Activated T-cell treated with anti-CD3 and anti-CD28 coated beads, Interleukin-2, amount 50 U/mL, for 24 hours (primary cell): Measurements from ENCODE around the gene TBL1X.
"Not testable (repeated sequence)": the region's sequence is repeated elsewhere in the genome, so short reads cannot be mapped to it uniquely, and the experiment has no call there.

ENCODE experiments used
- DNase-seq: peaks from one replicate; pipeline ENCODE4 v3.0.0-alpha.2; 2020
- H3K27ac Mint-ChIP-seq: 2 replicates; pipeline ENCODE4 v1.8.0; 2020; ENCODE audit warnings: mild to moderate bottlenecking, mixed read lengths
- H3K27me3 Mint-ChIP-seq: 2 replicates; pipeline ENCODE4 v1.8.0; 2020; ENCODE audit warnings: mixed read lengths
- H3K36me3 Mint-ChIP-seq: 2 replicates; pipeline ENCODE4 v1.8.0; 2020; ENCODE audit warnings: low read depth, mixed read lengths
- H3K4me1 Mint-ChIP-seq: 2 replicates; pipeline ENCODE4 v1.8.0; 2020; ENCODE audit warnings: low read depth, mixed read lengths
- H3K4me3 Mint-ChIP-seq: 2 replicates; pipeline ENCODE4 v1.8.0; 2020; ENCODE audit warnings: mild to moderate bottlenecking, moderate library complexity, mixed read lengths
- H3K9me3 Mint-ChIP-seq: 2 replicates; pipeline ENCODE4 v1.8.0; 2020; ENCODE audit warnings: mixed read lengths

The TBL1X gene

DNA sequence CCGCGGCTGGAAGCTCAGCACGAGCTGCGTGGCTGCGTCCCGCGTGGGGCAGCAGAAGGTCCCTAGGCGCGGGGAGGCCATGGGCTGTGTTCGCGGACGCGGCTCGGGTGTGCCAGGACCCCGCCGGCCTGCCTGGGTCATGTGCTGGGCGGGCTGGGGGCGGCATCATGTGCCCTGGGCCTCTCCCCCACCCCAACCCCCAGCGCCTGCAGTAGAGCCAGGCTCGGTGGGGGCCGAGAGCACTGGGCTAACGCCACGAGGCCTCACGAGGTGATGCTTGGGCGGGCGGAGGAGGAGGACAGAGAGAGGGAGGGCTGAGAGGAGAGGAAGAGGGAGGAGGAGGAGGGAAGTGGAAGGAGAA lies 300.9 kb downstream of the TBL1X start, which contains the start of gene GPR143:
TSS of gene GPR143 (minus strand) at position 111 of the 361 bp plus-strand sequence. CDS start at position 81, 30 bp downstream.
- H3K4me3 Mint-ChIP-seq: no peak within 1 kb of the TSS
- no peaks in the 10 kb centered on the region for H3K9me3 Mint-ChIP-seq
- H3K36me3 Mint-ChIP-seq: no peaks in the 10 kb centered on the region
- H3K4me1 Mint-ChIP-seq: no peaks in the 10 kb centered on the region
- no peak for DNase-seq
- peaks cover 58% of the 10 kb centered on the region for H3K27me3 Mint-ChIP-seq
- no peak within 1 kb of the TSS for H3K27ac Mint-ChIP-seq

DNA sequence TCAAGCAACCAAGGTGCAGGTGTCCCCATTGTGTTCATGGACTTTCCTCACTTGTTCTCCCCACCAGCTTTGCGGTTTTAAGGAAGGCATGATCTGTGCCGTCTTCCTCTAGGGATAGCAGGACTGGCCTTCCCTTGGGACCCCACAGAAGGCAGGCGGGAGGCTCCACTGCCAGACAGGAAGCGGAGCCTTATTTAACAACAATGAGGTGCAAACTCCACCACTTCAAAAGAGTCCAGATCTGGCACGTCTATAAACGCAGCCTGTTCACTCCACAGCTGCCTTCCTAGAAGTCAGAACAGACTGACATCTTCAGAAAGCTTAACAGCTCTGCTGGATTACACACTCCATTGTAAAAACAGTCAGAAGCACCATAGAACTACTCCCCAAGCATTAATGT lies 302.5 kb downstream of the TBL1X start:
- Mint-ChIP-seq H3K36me3 (no peaks in the 10 kb centered on the region), H3K9me3 (no peaks in the 10 kb centered on the region), H3K27me3 (peaks cover 62% of the 10 kb centered on the region), H3K4me3 (no peak overlapping the region), H3K27ac (no peak overlapping the region), H3K4me1 (no peaks in the 10 kb centered on the region)
- DNase-seq: no peak

- not testable (repeated sequence) for H3K4me1 Mint-ChIP-seq, H3K27ac Mint-ChIP-seq, DNase-seq, H3K36me3 Mint-ChIP-seq, H3K9me3 Mint-ChIP-seq, H3K4me3 Mint-ChIP-seq
- peaks cover 54% of the 10 kb centered on the region for H3K27me3 Mint-ChIP-seq
Measured at GRCh38 chrX:9768321-9768839, 303.5 kb downstream of the TBL1X start.

DNA sequence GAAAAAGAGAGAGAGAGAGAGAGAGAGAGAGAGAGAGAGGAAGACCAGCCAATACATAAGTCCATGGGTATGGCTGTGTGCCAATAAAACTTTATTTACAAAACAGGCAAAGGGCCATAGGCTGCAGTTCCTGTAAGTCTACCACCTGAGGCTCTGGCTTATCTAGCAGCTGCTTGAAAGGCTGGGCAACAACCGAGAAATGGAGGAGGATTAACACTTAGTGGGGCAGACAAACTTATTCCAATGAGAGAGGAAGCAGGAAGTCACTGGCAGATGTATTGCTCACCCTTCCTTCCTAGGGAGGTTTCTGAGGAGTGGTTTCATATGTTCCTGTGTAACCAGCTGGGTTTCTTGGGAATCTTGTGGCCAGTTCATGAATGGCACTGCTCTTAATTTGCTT lies 305.5 kb downstream of the TBL1X start:
- no peak for DNase-seq
- no peaks in the 10 kb centered on the region for H3K4me1 Mint-ChIP-seq
- H3K36me3 Mint-ChIP-seq: no peaks in the 10 kb centered on the region
- no peak overlapping the region for H3K4me3 Mint-ChIP-seq
- no peaks in the 10 kb centered on the region for H3K9me3 Mint-ChIP-seq
- no peak overlapping the region for H3K27ac Mint-ChIP-seq
- H3K27me3 Mint-ChIP-seq: peaks cover 48% of the 10 kb centered on the region

GRCh38 chrX:9772943-9773342 lies 308.1 kb downstream of the TBL1X start:
- Mint-ChIP-seq H3K27me3 (peaks cover 46% of the 10 kb centered on the region), H3K27ac (no peak overlapping the region), H3K4me1 (no peaks in the 10 kb centered on the region), H3K36me3 (no peaks in the 10 kb centered on the region), H3K4me3 (no peak overlapping the region), H3K9me3 (no peaks in the 10 kb centered on the region)
- DNase-seq: no peak

GRCh38 chrX:9775930-9776329 lies 311.1 kb downstream of the TBL1X start:
- Mint-ChIP-seq H3K4me3 (no peak overlapping the region), H3K27me3 (peaks cover 55% of the 10 kb centered on the region), H3K36me3 (no peaks in the 10 kb centered on the region), H3K9me3 (no peaks in the 10 kb centered on the region), H3K4me1 (no peaks in the 10 kb centered on the region), H3K27ac (no peak overlapping the region)
- no peak for DNase-seq

DNA sequence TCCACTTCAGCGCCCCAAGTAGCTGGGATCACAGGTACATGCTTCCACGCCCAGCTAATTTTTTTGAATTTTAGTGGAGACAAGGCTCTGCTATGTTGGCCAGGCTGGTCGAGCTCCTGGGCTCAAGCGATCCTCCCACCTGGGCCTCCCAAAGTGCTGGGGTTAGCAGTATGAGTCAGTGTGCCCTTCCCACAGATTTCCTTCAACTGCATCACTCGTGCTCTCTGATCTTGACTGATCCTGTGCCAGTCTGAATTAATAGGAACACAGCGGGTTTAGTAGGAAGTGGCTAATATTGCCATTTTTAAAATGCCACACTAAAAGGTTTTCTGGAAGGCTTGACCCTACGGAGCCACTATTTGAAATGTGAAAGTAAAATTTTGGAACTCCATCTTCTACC lies 317.1 kb downstream of the TBL1X start:
- no peaks in the 10 kb centered on the region for H3K9me3 Mint-ChIP-seq
- peaks cover 53% of the 10 kb centered on the region for H3K27me3 Mint-ChIP-seq
- peaks cover under 1% of the 10 kb centered on the region for H3K4me1 Mint-ChIP-seq
- DNase-seq: no peak
- no peak overlapping the region for H3K4me3 Mint-ChIP-seq
- no peak overlapping the region for H3K27ac Mint-ChIP-seq
- no peaks in the 10 kb centered on the region for H3K36me3 Mint-ChIP-seq

- H3K36me3 Mint-ChIP-seq: no peaks in the 10 kb centered on the region
- DNase-seq: no peak
- H3K27ac Mint-ChIP-seq: no peak overlapping the region
- no peak overlapping the region for H3K4me3 Mint-ChIP-seq
- H3K27me3 Mint-ChIP-seq: peaks cover 61% of the 10 kb centered on the region
- no peaks in the 10 kb centered on the region for H3K9me3 Mint-ChIP-seq
- H3K4me1 Mint-ChIP-seq: peaks cover 2% of the 10 kb centered on the region
Measured at GRCh38 chrX:9784332-9784731, 319.5 kb downstream of the TBL1X start.

DNA sequence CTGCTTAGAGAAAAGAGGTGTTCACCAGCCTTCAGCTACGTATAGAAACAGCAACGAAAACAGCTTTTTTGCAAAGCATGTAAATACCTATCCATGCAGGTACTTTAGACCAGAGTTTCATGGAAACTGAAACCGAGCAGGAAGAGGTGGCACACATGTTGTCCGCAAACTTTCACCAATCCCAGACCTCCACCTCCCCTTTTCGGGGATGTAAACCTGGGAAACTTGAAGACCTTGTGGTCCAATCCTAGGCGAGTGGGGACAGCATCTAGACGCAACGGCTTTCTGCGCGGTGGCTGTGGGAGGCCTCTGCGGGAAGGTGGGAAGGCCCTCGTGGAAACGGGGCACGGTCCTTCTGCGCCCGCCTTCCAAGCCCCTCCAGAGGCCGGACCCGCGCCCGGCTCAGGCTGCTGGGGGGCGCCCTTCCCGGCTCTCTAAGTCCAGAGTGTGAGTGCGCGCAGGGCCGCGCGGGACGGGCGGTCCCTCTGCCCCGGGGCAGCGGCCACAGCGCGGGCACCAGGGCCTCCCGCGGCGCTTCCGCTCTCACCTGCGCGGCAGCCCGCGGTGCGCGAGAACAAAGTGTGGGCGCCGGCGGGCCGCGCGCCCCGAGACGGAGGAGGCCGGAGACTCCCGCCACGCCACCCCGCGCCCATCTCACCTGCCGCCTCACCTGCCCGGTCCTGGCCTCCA lies 320.5 kb downstream of the TBL1X start:
- DNase-seq: no peak
- peaks cover 2% of the 10 kb centered on the region for H3K4me1 Mint-ChIP-seq
- no peak overlapping the region for H3K4me3 Mint-ChIP-seq
- no peaks in the 10 kb centered on the region for H3K36me3 Mint-ChIP-seq
- H3K27ac Mint-ChIP-seq: no peak overlapping the region
- peaks cover 64% of the 10 kb centered on the region for H3K27me3 Mint-ChIP-seq
- H3K9me3 Mint-ChIP-seq: no peaks in the 10 kb centered on the region

DNA sequence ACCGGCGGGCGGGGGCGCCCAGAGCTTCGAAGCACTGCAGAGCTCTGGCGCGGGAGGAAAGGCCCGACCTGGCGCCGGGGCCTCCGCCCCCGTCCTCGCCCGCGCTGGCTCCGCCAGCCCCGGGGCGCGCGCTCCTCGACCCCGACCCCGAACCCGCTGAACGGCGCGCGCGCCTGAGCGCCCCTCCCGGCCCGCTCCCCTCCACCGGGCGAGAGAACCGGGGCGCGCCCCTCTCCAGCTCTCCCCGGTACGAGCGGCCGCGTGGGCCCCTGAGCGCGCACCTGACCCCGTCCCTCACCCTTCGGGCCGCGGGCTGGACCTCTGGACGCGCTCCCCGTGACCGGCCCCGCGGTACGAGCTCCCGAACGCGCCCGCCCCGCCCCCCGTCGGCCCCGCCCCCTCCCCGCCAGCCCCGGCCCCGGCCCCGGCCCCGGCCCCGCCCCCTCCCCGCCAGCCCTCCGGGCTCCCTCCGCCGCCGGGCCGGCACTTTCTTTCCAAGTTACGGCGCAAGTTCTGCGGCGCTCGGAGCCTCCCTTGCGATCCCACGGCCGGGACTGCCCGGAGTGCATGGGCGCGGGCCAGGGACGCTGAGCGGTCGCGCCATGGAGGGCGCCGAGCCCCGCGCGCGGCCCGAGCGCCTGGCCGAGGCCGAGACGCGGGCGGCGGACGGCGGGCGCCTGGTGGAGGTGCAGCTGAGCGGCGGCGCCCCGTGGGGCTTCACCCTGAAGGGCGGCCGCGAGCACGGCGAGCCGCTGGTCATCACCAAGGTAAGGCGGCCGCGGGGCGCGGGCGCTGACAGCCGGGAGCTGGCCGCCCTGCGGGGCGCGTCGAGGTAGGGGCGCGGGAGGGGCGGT lies 321.3 kb downstream of the TBL1X start, which contains the start of gene SHROOM2:
TSS of gene SHROOM2 (plus strand) at position 486 of the 854 bp plus-strand sequence. CDS start at position 603, 117 bp downstream.
- Mint-ChIP-seq H3K4me3 (peak within 1 kb of the TSS; percentile 41), H3K27me3 (peaks cover 65% of the 10 kb centered on the region)

GRCh38 chrX:9786798-9787635 lies 322.2 kb downstream of the TBL1X start:
- peaks cover 61% of the 10 kb centered on the region for H3K27me3 Mint-ChIP-seq
- no peak overlapping the region for H3K27ac Mint-ChIP-seq
- H3K36me3 Mint-ChIP-seq: no peaks in the 10 kb centered on the region
- H3K4me1 Mint-ChIP-seq: peaks cover 2% of the 10 kb centered on the region
- no peak for DNase-seq
- H3K9me3 Mint-ChIP-seq: no peaks in the 10 kb centered on the region
- peak overlapping the region; percentile 41 for H3K4me3 Mint-ChIP-seq

More for the DNA sequence above, 321.3 kb downstream of the TBL1X start, which contains the start of gene SHROOM2:
- DNase-seq: no peak
- Mint-ChIP-seq H3K9me3 (no peaks in the 10 kb centered on the region), H3K4me1 (peaks cover 2% of the 10 kb centered on the region), H3K27ac (no peak within 1 kb of the TSS), H3K36me3 (no peaks in the 10 kb centered on the region)

DNA sequence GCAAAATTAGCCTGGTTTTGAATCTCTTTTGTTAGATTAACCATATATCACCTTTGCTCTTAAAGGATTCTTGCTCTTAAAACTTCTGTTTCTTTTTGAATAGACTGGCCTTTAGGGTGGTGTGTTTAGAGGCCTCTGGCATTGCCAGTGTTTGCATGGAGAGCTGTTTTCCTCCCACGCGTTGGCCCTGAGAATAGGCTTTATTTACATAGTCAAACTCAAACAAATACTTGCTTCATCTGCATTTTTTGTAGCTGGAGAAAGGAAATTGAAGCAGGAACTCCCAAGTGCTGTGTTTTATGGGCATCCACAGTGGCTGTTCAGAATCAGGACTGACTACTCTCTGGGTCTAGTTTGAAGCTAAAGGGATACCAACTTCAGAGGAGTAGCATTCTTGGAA lies 324.1 kb downstream of the TBL1X start:
- H3K36me3 Mint-ChIP-seq: no peaks in the 10 kb centered on the region
- peaks cover 2% of the 10 kb centered on the region for H3K4me1 Mint-ChIP-seq
- peaks cover 58% of the 10 kb centered on the region for H3K27me3 Mint-ChIP-seq
- no peak for DNase-seq
- H3K9me3 Mint-ChIP-seq: no peaks in the 10 kb centered on the region
- no peak overlapping the region for H3K4me3 Mint-ChIP-seq
- H3K27ac Mint-ChIP-seq: no peak overlapping the region

GRCh38 chrX:9789555-9789954 lies 324.7 kb downstream of the TBL1X start:
- Mint-ChIP-seq H3K27me3 (peaks cover 54% of the 10 kb centered on the region), H3K4me3 (no peak overlapping the region), H3K27ac (no peak overlapping the region), H3K36me3 (no peaks in the 10 kb centered on the region), H3K4me1 (peaks cover 2% of the 10 kb centered on the region), H3K9me3 (no peaks in the 10 kb centered on the region)
- DNase-seq: no peak
